Measurements from ENCODE around the gene DRGX. TPM values are rescaled to one million over a fixed set of nuclear protein-coding genes. Genes with fewer than 3 reads are reported as not detected.
A peak's percentile ranks its signal among the peaks of the same experiment; 100 is the strongest.

The DRGX gene
- total and polyA plus RNA-seq, 12 donors, result not detected

GRCh38 chr10:49441488-49442476, 45.9 kb upstream of the DRGX start:
- DNase-seq (no peak), ATAC-seq (no peak)
- Histone ChIP-seq H3K9me3 (no peaks in the 10 kb centered on the region), H3K36me3 (peaks cover 0 to 4% (median 0%) of the 10 kb centered on the region in 9 donors), H3K4me1 (no peaks in the 10 kb centered on the region), H3K4me3 (peak overlapping the region in 2 of 10 donors; percentile 11 to 18), H3K27ac (no peak overlapping the region), H3K27me3 (no peaks in the 10 kb centered on the region)
- no peak for TF ChIP-seq CTCF (IDR thresholded peaks at IDR 0.05)
- intact Hi-C loops (cut with DNase I), result no loop called here
- 46 to 54% methylated on average over 46 of the region's 46 CpGs for WGBS, 2 donors

- Histone ChIP-seq H3K27ac (no peak overlapping the region), H3K36me3 (no peaks in the 10 kb centered on the region), H3K27me3 (no peaks in the 10 kb centered on the region), H3K4me1 (no peaks in the 10 kb centered on the region), H3K9me3 (peaks cover 0 to 16% (median 0%) of the 10 kb centered on the region in 11 donors), H3K4me3 (no peak overlapping the region)
- intact Hi-C loops (cut with DNase I), result no loop called here
- ATAC-seq (peak in 1 of 8 donors; percentile 64), DNase-seq (no peak)
- WGBS, 2 donors, result 51 to 63% methylated on average over 2 of the region's 2 CpGs
- TF ChIP-seq CTCF (IDR thresholded peaks at IDR 0.05), result no peak
These were observed 39.3 kb upstream of the DRGX start for GRCh38 chr10:49435225-49435624.

GRCh38 chr10:49433069-49433468, 37.2 kb upstream of the DRGX start:
- no peak for ATAC-seq
- Histone ChIP-seq H3K4me3 (no peak overlapping the region), H3K4me1 (no peaks in the 10 kb centered on the region), H3K9me3 (peaks cover 0 to 16% (median 0%) of the 10 kb centered on the region in 11 donors), H3K36me3 (no peaks in the 10 kb centered on the region), H3K27ac (no peak overlapping the region), H3K27me3 (no peaks in the 10 kb centered on the region)
- DNase-seq, result no peak
- intact Hi-C loops (cut with DNase I), result no loop called here
- TF ChIP-seq CTCF (IDR thresholded peaks at IDR 0.05), result no peak
- WGBS, 2 donors, result 88 to 90% methylated on average over 2 of the region's 2 CpGs

GRCh38 chr10:49431426-49431825, 35.5 kb upstream of the DRGX start:
- H3K4me3 ChIP-seq, result no peak overlapping the region
- ATAC-seq (no peak), DNase-seq (no peak)
- no peaks in the 10 kb centered on the region for H3K4me1 ChIP-seq
- H3K27me3 ChIP-seq, result no peaks in the 10 kb centered on the region
- no peak for TF ChIP-seq CTCF (IDR thresholded peaks at IDR 0.05)
- intact Hi-C loops (cut with DNase I), result no loop called here
- 86 to 89% methylated on average over 2 of the region's 2 CpGs for WGBS, 2 donors
- H3K36me3 ChIP-seq, result no peaks in the 10 kb centered on the region
- no peak overlapping the region for H3K27ac ChIP-seq
- H3K9me3 ChIP-seq, result peaks cover 0 to 16% (median 0%) of the 10 kb centered on the region in 11 donors
